ACHN (cell line): ENCODE measurements around the gene FOXP1.

Experiments used
- DNase-seq: peaks from one replicate; pipeline ENCODE4 v3.0.0-alpha.2; 2015
- in situ Hi-C: cut with HindIII; loops from 2 replicates; pipeline ENCODE4 v1.10.0; 2017; ENCODE audit warnings: low sequenced_read_pairs, low pct_ligation_motif_present, low pct_unique_long_range_greater_than_20kb

The FOXP1 gene

GRCh38 chr3:71131375-71132314 lies 451.9 kb downstream of the FOXP1 start:
- no peak for DNase-seq
- in situ Hi-C loops: no loop called here

GRCh38 chr3:71130471-71131374 lies 452.8 kb downstream of the FOXP1 start:
- DNase-seq: peak; percentile 66
- in situ Hi-C loops: no loop called here

- in situ Hi-C loops: no loop called here
- DNase-seq: peak; percentile 44
Measured at GRCh38 chr3:71129611-71130431, 453.7 kb downstream of the FOXP1 start.

GRCh38 chr3:71128961-71129360 lies 454.6 kb downstream of the FOXP1 start:
- in situ Hi-C loops: no loop called here
- DNase-seq: no peak

- in situ Hi-C loops: no loop called here
- DNase-seq: peak; percentile 26
Measured at GRCh38 chr3:71127844-71128243, 455.7 kb downstream of the FOXP1 start.

GRCh38 chr3:71127052-71127831 lies 456.3 kb downstream of the FOXP1 start:
- peak; percentile 37 for DNase-seq
- in situ Hi-C loops: no loop called here

GRCh38 chr3:71125738-71126137 lies 457.8 kb downstream of the FOXP1 start:
- DNase-seq: no peak
- in situ Hi-C loops: no loop called here

GRCh38 chr3:71124048-71124447 lies 459.5 kb downstream of the FOXP1 start:
- in situ Hi-C loops: no loop called here
- no peak for DNase-seq

GRCh38 chr3:71122641-71123040 lies 460.9 kb downstream of the FOXP1 start:
- in situ Hi-C loops: no loop called here
- DNase-seq: no peak

GRCh38 chr3:71121429-71122167 lies 461.9 kb downstream of the FOXP1 start:
- DNase-seq: no peak
- in situ Hi-C loops: no loop called here

- no peak for DNase-seq
- in situ Hi-C loops: no loop called here
Measured at GRCh38 chr3:71120012-71120411, 463.5 kb downstream of the FOXP1 start.

GRCh38 chr3:71119171-71119570 lies 464.4 kb downstream of the FOXP1 start:
- in situ Hi-C loops: no loop called here

GRCh38 chr3:71118436-71118835 lies 465.1 kb downstream of the FOXP1 start:
- DNase-seq: no peak
- in situ Hi-C loops: no loop called here

More at GRCh38 chr3:71119171-71119570, 464.4 kb downstream of the FOXP1 start:
- no peak for DNase-seq

GRCh38 chr3:71117572-71118247 lies 465.8 kb downstream of the FOXP1 start:
- DNase-seq: peak; percentile 6
- in situ Hi-C loops: no loop called here

GRCh38 chr3:71114610-71115009 lies 468.9 kb downstream of the FOXP1 start:
- in situ Hi-C loops: no loop called here

GRCh38 chr3:71112576-71112975 lies 471.0 kb downstream of the FOXP1 start:
- in situ Hi-C loops: no loop called here
- no peak for DNase-seq

More at GRCh38 chr3:71114610-71115009, 468.9 kb downstream of the FOXP1 start:
- no peak for DNase-seq
